HG03064 (cell line): ENCODE results near the gene ANO9.
A peak's percentile ranks its signal among the peaks of the same experiment; 100 is the strongest.
"Not testable (repeated sequence)": the region's sequence is repeated elsewhere in the genome, so short reads cannot be mapped to it uniquely, and the experiment has no call there.

ENCODE experiments used
- ATAC-seq: cut with Tn5 transposase; IDR thresholded peaks from one replicate; pipeline ENCODE4 v1.9.1; 2021; ENCODE audit warnings: low read depth; ENCODE audit not compliant: unreplicated experiment

ANO9 gene

DNA sequence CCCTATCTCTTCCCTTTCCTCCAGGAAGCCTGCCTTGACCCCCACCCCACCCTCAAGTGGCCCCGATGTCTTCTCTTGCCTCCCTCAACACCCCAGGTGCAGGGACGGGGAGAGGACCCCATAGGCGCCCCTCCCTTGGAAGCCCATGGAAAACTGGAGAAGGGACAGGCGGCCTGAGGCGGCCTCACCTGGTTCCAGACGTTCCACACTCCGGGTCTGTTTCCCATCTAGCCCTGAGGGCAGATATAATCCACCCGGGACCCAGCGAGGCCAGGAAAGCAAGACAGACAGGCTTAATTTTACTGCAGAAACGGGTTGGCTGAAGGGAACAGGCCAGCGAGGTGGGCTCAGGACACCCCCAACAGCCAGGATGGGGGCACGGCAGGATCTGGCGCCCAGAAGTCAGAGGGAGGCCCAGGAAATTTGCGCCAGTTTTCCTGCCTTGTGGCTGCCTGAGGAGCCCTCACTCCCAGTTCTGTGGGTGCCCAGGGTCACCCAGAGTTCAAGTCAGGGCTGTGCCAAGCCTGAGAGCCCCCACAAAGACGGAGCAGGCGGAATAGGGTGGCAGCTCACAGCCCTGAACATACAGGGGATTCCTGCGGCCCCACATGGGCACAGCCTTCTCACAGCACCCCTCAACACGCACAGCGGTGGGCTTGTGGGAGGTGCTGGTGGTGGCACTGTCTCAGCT lies 24.0 kb downstream of the ANO9 start:
- no peak for ATAC-seq

DNA sequence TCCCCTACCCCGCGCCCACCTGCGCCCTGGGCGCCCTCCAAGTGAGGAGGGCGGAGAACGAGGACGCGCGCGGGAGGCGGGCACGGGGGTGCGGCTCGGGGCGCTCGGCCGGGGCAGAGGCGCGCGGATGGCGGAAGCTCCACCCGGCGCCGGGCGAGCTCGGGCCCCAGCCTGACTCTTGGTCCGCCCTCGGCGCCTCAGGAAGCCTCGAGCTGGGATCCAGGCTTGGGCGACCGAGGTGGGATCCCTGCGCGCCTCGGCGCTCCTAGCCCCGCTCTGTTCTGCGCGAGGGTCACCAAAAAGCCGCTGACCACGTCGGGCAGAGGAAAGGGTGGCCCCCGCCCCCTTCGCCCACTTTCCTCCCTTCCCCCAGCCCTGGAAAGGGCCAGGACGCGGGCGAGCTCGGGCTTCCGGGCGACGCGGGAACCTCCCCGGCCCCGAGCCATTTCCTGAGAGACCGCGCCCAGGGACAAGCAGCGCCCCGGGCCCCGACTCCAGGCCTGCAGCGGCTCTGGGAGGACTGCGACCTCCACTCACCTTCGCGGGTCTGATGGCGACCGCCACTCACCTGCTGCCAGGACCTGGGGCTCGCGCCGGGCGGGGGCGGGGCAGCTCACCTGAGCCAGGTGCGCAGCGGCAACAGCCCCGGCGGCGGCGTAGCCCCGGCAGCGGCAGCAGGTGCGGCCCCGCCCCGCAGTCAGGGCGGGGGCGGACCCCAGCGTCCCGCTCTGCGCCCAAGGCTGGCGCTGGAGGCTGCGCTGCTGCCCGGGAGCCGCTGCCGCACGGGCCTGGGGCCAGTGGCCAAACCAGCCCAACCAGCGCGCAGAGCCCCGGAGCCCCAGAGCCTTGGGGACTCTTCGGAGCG lies 24.8 kb downstream of the ANO9 start:
- no peak for ATAC-seq

DNA sequence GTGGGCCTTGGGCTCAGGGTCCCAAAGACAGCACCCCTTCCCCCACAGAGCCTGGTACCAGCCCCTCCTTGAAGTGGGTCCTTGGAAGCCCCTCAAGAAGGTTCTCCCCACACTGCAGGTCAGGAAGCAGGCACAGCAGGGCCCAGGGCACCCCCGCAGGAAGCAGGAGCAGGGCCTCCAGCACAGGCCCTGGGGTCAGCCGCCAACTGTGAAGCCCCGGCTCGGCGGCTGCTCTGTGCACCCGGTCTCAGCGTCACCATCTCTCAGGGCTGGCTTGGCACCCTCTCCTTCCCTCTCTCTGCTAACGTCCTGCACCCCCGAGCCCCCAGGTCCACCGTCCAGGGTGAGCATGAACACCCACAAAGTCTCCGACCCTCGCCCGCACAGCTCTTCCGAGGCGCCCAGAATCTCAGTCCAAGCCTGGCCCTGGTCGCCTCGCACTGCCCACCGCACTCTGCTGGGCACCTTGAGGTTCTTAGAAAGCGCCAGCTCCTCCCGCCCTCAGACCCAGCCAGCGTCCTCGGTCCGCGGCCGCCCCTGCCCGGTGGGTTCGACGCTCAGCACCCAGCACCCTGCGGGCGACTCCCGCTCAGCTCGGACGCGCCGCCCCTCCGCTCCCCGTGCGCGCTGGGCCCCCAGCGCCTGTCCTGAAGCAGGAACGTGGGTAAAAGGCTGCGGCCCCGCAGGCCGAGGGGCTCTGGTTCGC lies 25.6 kb downstream of the ANO9 start:
- ATAC-seq, result no peak

DNA sequence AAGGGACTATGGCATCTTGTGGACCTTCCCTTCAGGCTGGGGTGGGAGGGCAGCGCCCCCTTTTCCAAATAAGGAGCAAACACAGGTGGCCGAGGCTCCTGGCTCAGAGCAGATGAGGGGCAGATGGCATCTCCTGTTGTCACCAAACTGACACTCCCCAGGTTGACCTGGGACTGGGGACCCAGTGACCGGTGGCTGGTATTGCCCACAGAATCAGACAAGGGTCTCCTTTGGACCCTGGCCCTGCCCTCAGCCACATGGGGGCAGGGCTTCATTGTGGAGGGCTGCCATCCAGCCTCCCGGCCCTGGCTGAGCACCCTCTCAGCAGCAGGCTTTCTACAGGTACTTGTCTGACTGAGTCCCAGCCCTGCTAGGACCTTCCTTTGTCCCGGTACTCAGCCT lies 26.2 kb downstream of the ANO9 start:
- ATAC-seq, result no peak

DNA sequence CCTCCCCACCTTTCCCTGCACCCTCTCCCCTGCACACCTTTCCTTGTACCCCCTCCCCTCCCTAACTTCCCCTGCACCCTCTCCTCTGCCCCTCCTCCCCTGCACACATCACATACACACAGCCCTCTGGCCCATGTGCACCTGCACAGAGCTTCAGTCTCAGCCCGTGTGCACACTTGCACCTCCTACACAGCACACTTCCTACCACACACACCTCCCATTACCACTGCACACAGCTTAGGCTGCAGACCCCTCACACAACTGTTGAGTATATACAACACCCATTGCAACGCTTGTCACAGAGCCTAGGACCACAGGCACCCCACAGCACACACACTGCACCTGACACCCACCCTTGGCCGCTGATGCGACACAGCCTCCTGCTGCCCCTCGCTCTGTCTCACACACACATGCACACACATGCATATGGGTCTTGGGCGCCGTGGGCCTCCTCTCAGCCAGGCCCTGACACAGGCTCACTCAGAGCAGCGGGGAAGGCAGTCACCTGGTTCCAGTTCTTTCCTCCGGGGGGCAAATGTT lies 27.4 kb downstream of the ANO9 start:
- no peak for ATAC-seq

DNA sequence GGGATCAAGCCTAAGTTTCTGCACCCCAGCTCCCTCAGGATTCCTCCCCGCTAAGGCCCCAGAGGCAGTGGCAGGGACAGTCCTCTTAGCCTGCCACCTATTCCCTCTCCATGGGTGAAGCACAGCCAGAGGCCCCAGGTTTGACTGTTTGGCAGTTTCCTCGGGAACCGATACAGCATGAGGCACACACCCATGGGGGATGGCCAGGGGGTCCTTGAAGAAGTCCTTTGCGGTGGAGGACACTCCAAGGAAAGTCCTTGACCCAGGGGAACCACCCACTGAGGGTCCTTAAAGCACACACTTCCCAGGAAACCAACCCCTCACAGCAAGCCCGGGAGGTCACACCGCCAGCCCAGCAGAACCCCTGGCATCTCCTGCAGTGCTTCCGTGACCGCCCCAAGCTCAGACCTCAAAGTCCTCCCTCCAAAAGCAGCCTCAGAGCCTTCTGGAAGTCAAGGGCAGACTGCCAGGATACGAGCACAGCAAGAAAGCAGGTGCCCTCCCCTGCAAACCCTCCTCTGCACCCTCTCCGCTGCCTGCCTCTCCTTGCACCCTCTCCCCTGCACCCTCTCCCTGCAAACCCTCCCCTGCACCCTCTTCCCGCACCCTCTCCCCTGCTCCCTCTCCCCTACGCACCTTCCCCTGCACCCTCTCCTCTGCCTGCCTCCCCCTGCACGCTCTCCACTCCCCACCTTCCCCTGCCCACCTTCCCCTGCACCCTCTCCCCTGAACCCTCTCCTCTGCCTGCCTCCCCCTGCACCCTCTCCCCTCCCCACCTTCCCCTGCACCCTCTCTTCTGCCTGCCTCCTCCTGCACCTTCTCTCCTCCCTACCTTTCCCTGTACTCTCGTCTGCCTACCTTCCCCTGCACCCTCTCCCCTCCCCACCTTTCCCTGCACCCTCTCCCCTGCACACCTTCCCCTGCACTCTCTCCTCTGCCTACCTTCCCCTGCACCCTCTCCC lies 28.4 kb downstream of the ANO9 start:
- ATAC-seq, result no peak

DNA sequence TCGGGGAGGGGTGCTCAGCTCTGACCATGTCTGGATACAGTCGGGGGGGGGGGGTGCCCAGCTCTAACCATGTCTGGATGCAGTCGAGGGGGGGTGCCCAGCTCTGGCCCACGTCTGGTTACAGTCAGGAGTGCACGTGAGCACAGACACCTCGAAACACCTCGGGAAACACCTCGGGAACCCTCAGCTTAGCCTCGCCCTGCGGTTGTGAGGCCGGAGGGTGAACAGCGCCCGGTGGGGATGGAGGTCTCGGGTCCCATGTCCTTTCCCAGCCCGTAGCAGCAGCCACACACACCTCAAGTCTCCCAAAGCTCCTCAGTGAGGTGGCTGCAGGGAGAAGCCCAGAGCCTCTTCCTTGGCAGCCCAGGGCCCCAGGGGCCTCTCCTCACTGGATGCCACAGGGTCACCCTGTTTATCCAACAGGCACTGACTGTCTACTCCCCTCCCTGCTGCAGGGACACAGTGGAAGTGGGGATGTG lies 29.1 kb downstream of the ANO9 start:
- no peak for ATAC-seq

DNA sequence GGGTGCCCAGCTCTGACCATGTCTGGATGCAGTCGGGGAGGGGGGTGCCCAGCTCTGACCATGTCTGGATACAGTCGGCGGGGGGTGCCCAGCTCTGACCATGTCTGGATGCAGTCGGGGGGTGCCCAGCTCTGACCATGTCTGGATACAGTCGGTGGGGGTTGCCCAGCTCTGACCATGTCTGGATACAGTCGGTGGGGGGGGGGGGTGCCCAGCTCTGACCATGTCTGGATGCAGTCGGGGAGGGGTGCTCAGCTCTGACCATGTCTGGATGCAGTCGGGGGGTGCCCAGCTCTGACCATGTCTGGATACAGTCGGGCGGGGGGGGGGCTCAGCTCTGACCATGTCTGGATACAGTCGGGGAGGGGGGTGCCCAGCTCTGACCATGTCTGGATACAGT lies 30.3 kb downstream of the ANO9 start:
- ATAC-seq, result not testable (repeated sequence)

DNA sequence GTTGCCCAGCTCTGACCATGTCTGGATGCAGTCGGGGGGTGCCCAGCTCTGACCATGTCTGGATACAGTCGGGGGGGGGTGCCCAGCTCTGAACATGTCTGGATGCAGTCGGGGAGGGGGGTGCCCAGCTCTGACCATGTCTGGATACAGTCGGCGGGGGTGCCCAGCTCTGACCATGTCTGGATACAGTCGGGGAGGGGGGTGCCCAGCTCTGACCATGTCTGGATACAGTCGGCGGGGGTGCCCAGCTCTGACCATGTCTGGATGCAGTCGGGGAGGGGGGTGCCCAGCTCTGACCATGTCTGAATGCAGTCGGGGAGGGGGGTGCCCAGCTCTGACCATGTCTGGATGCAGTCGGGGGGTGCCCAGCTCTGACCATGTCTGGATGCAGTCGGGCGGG lies 31.1 kb downstream of the ANO9 start:
- ATAC-seq, result not testable (repeated sequence)

DNA sequence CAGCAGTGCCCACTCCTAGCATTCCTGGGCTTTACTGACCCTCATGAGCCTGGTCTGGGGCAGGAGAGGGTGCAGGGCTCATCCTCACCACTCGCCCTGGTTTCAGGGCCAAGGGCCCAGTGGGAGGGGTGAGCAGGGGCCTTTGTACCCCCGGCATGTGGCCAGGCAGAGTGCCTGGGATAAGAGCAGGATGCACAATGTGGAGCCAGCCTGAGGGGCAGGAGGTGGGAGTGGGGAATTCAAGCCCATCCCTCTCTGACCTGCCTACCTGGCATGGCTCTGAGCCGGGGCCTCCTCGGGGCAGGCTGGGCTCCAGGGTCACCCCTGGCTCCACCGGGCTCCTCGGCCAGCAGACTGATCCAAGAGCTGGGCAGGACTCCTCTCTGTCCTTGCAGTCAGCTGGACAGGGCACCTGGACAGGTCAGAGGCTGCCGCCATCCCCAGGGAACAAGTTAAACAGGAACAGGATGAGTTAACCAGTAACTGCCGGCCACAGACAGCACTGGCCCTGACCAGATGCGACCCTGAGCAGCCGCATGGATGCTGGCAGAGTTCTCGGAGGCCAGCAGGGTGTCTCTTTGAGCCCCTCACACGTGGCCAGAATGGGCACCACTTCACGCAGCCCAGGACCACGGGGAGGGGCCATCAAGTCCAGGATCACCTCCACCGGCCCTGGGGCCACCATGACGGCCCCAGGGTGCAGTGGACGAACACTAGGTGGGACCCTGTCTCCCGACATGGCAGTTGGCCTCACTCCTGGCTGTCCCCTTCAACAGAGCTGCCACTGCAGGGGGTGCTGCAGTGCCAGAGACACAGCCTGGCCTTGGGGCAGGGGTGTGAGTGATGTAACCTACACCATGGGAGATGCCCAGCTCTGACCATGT lies 32.0 kb downstream of the ANO9 start:
- no peak for ATAC-seq

DNA sequence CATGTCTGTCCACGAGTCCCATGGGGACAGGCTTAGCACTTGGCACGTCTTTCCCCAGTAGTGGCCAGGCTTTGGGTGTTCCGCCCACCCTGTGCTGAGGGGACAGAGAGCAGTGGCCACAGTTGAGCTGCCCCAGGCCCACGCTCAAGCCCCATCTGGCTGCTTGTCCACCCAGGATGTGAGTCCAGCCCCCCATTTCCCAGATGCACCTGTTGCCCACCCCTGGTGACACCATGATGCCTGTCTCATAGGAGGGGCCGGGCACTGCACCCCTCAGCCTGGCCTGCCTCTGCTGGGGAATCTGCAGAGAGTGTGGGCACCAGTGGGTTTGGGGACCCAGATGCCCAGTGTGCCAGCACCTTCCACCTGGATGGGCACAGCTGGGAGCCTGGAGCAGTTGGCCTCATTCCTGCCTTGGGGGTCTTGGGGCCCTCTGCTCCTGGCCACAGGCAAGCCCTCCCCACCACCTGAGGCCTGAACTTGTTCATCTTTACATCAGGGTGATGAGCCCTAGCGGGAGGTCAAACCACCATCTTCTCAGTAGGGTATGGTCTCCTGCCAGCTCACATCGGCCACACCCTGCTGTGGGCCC lies 32.7 kb downstream of the ANO9 start:
- no peak for ATAC-seq

DNA sequence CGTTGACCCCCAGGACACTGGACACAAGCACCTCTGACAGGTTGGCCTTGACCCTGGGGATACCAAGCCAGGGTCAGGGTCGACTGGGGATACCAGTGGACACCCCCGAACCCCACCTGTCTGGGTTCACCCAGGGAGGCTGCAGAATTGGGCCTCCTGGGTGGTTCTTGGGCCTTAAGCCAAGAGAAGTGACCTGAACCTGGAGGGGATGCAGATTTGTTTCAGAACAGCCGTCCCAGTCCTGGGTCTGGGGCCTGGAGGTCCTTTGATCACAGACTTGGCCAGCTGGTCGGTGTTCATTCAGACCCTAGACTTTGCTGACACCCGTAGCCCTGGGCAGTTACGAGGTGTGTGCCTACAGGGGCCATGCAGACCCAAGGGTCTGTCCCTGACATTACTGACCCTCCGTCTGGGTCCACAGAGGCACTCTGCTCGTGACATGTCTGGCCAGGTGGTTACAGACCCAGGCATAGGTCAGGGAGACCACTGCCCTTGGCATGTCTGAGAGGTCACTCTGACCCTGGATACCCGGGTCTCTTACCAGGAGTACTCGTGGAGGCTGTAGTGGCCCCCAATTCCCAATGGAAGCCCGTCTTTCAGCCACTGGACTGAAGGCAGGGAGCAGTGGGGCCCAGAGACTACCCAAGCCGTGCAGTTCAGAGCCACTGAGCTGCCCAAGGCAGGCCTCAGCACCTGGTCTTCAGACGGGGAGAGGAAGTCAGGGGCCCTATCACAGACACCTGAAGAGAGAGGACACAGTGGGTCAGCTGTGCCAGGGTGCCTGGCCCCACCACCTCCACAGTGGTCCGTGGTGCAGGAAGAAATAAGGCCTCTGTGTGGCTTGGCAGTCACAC lies 33.4 kb downstream of the ANO9 start:
- no peak for ATAC-seq

DNA sequence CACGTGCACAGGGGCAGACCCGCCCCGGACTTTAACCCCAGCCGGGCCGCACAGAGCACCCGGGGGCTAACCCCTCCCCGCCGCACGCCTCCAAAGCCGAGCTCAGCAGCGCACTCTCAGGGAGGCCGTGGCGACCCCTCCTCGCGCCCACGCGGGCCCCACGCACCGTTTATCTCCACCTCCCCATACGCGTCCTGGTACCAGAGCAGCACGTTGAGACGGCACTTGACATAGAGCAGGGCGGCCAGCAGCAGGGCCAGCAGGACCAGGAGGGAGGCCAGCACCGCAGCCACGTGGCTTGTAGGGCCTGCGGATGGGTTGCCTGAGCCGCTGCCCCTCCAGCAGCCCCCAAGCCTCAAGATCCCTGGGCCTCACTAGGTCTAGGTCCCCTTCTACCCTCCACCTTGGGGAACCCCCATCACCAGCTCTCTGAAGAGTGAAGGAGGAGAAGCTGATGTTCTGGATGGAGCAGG lies 34.1 kb downstream of the ANO9 start:
- no peak for ATAC-seq

DNA sequence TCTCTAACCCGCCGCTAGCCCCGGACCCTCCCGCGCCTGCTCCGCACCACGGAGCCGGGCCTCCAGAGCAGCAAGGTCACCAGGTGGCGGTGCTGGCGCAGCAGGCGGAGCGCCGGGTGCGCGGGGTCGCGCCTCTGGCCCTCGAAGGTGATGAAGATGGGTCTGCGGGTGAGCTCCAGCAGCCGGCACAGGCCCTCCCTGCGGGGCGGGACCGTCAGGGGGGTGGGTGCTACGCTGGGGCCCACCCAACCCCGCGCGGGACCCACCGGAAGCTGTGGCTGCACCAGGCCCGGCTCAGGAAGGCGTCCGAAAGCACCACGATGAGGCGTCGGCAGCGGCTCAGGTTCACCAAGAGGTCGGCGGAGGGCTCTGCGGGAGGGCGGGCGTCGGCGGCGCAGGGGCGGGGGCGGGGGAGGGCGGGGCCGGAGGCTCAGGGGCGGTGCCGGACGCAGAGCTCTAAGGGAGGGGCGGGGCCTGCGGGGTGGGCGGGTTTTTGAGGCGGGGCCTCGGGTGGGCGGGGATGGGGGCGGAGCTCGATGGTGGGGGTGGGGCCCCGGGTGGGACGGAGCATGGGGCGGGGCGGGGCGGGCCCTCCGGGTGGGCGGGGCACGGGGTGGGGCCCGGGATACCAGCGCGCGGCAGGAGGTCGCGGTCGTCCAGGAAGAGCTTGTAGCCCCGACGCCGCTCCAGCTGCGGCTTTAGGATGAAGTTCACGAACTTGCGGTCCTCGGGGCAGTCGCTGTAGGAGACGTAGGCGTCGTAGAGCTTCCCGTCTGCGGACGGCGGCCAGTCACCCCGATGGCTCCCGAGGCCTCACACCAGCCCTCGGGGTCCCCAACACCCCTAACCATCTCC lies 34.8 kb downstream of the ANO9 start:
- ATAC-seq, result peak; percentile 64

DNA sequence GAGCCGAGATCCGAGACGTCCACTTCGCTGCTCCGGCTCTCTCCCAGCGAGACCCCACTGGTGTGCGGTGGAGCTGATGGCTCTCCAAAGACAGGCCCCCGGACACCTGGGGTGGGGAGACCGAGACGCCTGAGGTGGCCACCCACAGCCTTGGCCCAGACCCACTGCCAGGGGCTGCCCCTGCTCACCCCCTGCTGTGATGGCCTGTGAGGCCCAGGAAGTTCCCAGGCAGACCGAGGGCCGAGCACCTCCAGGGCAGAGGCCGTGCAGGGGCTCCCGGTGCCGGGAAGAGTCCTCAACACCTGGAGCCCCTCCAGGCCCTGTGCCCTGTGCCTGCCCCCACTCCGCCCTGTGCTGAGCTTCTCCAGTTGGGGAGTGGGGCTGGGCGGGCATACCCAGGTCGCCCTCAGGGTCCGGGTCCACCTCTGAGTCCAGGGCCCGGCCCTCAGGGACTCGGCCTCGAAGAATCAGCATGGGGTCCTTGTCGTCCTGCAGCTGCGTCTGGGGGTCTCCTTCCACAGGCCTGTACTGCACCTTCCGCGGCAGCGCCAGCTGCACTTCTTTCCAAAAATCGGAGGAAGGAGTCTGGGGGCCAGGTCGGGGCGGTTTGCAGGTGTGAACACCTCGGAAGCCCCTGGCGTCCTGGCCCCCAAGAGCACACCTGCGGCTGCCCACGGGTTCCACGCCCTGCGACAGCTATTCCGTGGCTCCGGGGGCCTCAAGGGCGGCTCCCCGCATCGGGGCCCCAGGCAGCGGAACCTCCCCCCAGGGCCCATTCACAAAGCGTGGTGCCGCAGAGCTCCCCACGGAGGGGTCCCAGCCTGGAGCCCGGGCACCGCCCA lies 35.6 kb downstream of the ANO9 start:
- no peak for ATAC-seq
